ENCODE results near the gene TCEAL9. TPM values are rescaled to one million over a fixed set of nuclear protein-coding genes. Genes with fewer than 3 reads are reported as not detected.

Gene TCEAL9
- total RNA-seq, 4 donors from 2014 or later, result 18.3 to 64.1 (median 26.5) TPM

GRCh38 chrX:103360092-103360491, 3.8 kb downstream of the TCEAL9 start:
- TF ChIP-seq CTCF (IDR thresholded peaks at IDR 0.05), result no peak
- no peak for TF ChIP-seq POLR2A (IDR thresholded peaks at IDR 0.05)
- no peak for TF ChIP-seq EP300 (IDR thresholded peaks at IDR 0.05; ENCODE audit: low read depth)
- no peak for TF ChIP-seq POLR2AphosphoS5 (IDR thresholded peaks at IDR 0.05)
- H3K9me3 ChIP-seq, result no peaks in the 10 kb centered on the region
- in situ Hi-C loops (cut with MboI; ENCODE audit: low pct_ligation_motif_present in 1 of 4, low pct_unique_long_range_greater_than_20kb in 1 of 4, low sequenced_read_pairs in 3 of 4), result no loop called here
- H3K4me1 ChIP-seq, result no peaks in the 10 kb centered on the region
- no peak overlapping the region for H3K4me3 ChIP-seq
- no peaks in the 10 kb centered on the region for H3K27me3 ChIP-seq
- 82% methylated on average over 2 of the region's 2 CpGs; no CpG with 5 or more reads in 1 of the 2 donors for WGBS, 2 donors (ENCODE audit: low coverage in 1 of 2)
- no peaks in the 10 kb centered on the region for H3K36me3 ChIP-seq
- no peak for DNase-seq
- intact Hi-C loops (cut with DNase I; ENCODE audit: low total_unique reads), result no loop called here
- no peak overlapping the region for H3K27ac ChIP-seq

DNA sequence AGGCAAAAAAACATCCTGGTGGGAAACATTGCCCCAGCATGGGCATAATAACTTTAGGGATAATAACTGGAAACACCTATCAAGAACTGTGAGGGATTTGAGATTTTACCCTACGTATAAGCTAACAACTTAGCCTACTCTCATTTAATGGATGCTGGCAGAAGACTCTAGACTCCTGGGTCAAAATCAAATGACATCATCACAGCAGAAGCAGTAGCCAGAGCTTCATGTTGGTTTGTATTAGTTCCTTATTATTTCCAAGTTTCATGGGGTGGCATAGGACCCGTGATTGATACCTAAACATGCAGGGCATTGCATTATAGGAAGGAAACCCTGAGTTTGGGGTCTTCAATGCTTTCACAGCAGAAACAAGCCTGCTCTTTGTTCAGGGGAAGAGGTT, 4.6 kb downstream of the TCEAL9 start:
- no peak for TF ChIP-seq EP300 (IDR thresholded peaks at IDR 0.05; ENCODE audit: low read depth)
- in situ Hi-C loops (cut with MboI; ENCODE audit: low pct_ligation_motif_present in 1 of 4, low pct_unique_long_range_greater_than_20kb in 1 of 4, low sequenced_read_pairs in 3 of 4) (no loop called here), intact Hi-C loops (cut with DNase I; ENCODE audit: low total_unique reads) (no loop called here)
- Histone ChIP-seq H3K27me3 (no peaks in the 10 kb centered on the region), H3K36me3 (no peaks in the 10 kb centered on the region), H3K9me3 (no peaks in the 10 kb centered on the region), H3K27ac (no peak overlapping the region), H3K4me1 (no peaks in the 10 kb centered on the region), H3K4me3 (no peak overlapping the region)
- DNase-seq, result no peak
- WGBS, 2 donors (ENCODE audit: low coverage in 1 of 2), result 63% methylated on average over 2 of the region's 2 CpGs; no CpG with 5 or more reads in 1 of the 2 donors

- intact Hi-C loops (cut with DNase I; ENCODE audit: low total_unique reads), result no loop called here
- H3K27me3 ChIP-seq, result no peaks in the 10 kb centered on the region
- H3K36me3 ChIP-seq, result no peaks in the 10 kb centered on the region
- no peak for DNase-seq
- TF ChIP-seq POLR2AphosphoS5 (IDR thresholded peaks at IDR 0.05) (no peak), EP300 (IDR thresholded peaks at IDR 0.05; ENCODE audit: low read depth) (no peak), CTCF (IDR thresholded peaks at IDR 0.05) (no peak), POLR2A (IDR thresholded peaks at IDR 0.05) (no peak)
- in situ Hi-C loops (cut with MboI; ENCODE audit: low pct_ligation_motif_present in 1 of 4, low pct_unique_long_range_greater_than_20kb in 1 of 4, low sequenced_read_pairs in 3 of 4), result no loop called here
- no peak overlapping the region for H3K27ac ChIP-seq
- H3K9me3 ChIP-seq, result no peaks in the 10 kb centered on the region
- H3K4me3 ChIP-seq, result no peak overlapping the region
- 33 to 67% methylated on average over 1 of the region's 1 CpG for WGBS, 2 donors (ENCODE audit: low coverage in 1 of 2)
- no peaks in the 10 kb centered on the region for H3K4me1 ChIP-seq
These were observed 5.5 kb downstream of the TCEAL9 start for GRCh38 chrX:103361798-103362197.

DNA sequence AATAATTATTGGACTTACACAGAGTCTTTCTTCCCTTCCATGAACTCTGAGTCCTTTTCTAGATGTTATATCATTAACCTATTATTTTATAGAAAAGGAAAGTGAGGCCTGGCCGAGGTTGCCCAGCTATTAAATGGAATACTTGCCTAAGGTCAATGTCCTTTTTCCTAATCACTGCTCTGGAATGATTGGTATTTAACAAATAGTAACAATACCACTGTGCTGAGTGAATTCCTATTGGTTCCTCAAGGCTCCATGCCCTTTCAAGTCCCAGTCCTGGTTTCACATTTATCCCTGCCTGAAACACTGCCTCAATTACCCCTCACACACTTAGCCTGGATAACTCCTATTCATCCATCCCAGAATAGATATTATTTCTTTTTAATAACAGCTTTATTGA, 6.2 kb downstream of the TCEAL9 start:
- Histone ChIP-seq H3K27me3 (no peaks in the 10 kb centered on the region), H3K9me3 (no peaks in the 10 kb centered on the region), H3K36me3 (no peaks in the 10 kb centered on the region), H3K27ac (no peak overlapping the region), H3K4me1 (no peaks in the 10 kb centered on the region), H3K4me3 (no peak overlapping the region)
- in situ Hi-C loops (cut with MboI; ENCODE audit: low pct_ligation_motif_present in 1 of 4, low pct_unique_long_range_greater_than_20kb in 1 of 4, low sequenced_read_pairs in 3 of 4), result no loop called here
- 24 to 33% methylated on average over 1 of the region's 1 CpG for WGBS, 2 donors (ENCODE audit: low coverage in 1 of 2)
- intact Hi-C loops (cut with DNase I; ENCODE audit: low total_unique reads), result no loop called here
- DNase-seq, result no peak
- TF ChIP-seq CTCF (IDR thresholded peaks at IDR 0.05), result no peak
- TF ChIP-seq POLR2A (IDR thresholded peaks at IDR 0.05), result no peak
- no peak for TF ChIP-seq POLR2AphosphoS5 (IDR thresholded peaks at IDR 0.05)
- TF ChIP-seq EP300 (IDR thresholded peaks at IDR 0.05; ENCODE audit: low read depth), result no peak

DNA sequence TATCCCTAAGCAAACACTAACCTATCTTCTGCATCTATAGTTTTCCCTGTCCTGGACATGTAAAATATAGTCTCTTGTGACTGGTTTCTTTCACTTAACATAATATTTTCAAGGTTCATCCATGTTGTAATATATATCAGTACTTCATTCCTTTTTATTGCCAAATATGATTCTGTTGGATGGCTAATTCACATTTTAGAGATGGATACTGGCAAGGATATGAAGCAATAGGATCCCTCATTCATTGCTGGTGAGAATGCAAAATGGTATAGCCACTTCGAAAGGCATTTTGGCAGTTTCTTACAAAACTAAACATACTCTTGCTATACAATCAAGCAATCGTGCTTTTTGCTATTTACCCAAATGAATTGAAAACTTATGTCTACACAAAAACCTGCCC, 6.7 kb downstream of the TCEAL9 start:
- no peaks in the 10 kb centered on the region for H3K4me1 ChIP-seq
- H3K27me3 ChIP-seq, result no peaks in the 10 kb centered on the region
- TF ChIP-seq EP300 (IDR thresholded peaks at IDR 0.05; ENCODE audit: low read depth), result no peak
- no peak for TF ChIP-seq POLR2AphosphoS5 (IDR thresholded peaks at IDR 0.05)
- no peak for TF ChIP-seq CTCF (IDR thresholded peaks at IDR 0.05)
- TF ChIP-seq POLR2A (IDR thresholded peaks at IDR 0.05), result no peak
- no peak overlapping the region for H3K4me3 ChIP-seq
- intact Hi-C loops (cut with DNase I; ENCODE audit: low total_unique reads) (no loop called here), in situ Hi-C loops (cut with MboI; ENCODE audit: low pct_ligation_motif_present in 1 of 4, low pct_unique_long_range_greater_than_20kb in 1 of 4, low sequenced_read_pairs in 3 of 4) (no loop called here)
- H3K27ac ChIP-seq, result no peak overlapping the region
- no peaks in the 10 kb centered on the region for H3K36me3 ChIP-seq
- no peak for DNase-seq
- no peaks in the 10 kb centered on the region for H3K9me3 ChIP-seq
- 76% methylated on average over 2 of the region's 2 CpGs; no CpG with 5 or more reads in 1 of the 2 donors for WGBS, 2 donors (ENCODE audit: low coverage in 1 of 2)

All from transverse colon (tissue), 4 donors.